Bone marrow (tissue), 2 donors: Measurements from ENCODE around the gene MYO9A.

Experiments used
- DNase-seq, 2 donors: peaks; one replicate each; lab custom pipeline; 2025; lab: John Stamatoyannopoulos, UW

MYO9A gene

GRCh38 chr15:71853543-71853942, 264.4 kb downstream of the MYO9A start:
- no peak for DNase-seq

DNA sequence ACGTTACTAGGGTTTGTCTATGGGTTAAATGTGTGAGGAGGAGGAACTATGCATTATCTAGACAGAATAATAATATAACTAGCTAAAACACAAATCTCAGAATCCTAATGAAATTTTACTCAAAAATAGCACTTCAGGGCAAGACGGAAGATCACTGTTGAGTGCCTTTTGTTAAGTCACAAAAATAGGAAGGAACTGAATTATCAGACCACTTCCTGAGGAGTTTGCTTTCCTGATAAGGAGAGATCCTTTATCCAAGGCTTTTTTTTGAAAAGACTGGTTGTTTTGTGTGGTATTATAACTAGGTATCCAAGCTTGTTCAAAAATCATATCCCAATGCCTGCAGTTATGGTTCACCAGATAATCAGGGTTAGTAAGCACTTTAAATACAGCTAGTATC, 273.0 kb downstream of the MYO9A start:
- DNase-seq: no peak

- DNase-seq: no peak
Measured at GRCh38 chr15:71841563-71841962, 276.4 kb downstream of the MYO9A start.

- no peak for DNase-seq
Measured at GRCh38 chr15:71830981-71831380, 287.0 kb downstream of the MYO9A start.

- no peak for DNase-seq
Measured at GRCh38 chr15:71826196-71826595, 291.8 kb downstream of the MYO9A start.

GRCh38 chr15:71825021-71825730, 292.8 kb downstream of the MYO9A start:
- DNase-seq: no peak

DNA sequence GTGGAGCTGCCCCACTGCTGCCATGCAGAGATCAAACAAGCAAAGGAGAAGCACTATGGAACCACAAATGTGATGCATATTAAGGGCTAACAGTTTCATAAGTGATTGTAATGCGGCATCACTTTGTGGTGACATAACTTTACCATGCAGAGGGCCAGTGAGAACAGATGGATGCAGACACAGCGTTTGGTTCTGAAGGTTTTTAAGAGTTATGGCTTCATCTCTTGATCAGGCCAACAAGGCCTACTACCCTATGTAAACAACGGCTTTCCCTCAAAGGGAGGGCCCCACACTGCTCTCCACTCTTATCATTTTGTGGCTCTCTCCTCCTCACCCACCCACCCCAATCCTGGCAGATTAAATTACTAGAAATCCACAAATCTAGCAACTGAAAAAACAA, 294.1 kb downstream of the MYO9A start:
- DNase-seq: no peak

- DNase-seq: peak in 1 of 2 donors; percentile 2
Measured at GRCh38 chr15:71822890-71823630, 294.9 kb downstream of the MYO9A start.

DNA sequence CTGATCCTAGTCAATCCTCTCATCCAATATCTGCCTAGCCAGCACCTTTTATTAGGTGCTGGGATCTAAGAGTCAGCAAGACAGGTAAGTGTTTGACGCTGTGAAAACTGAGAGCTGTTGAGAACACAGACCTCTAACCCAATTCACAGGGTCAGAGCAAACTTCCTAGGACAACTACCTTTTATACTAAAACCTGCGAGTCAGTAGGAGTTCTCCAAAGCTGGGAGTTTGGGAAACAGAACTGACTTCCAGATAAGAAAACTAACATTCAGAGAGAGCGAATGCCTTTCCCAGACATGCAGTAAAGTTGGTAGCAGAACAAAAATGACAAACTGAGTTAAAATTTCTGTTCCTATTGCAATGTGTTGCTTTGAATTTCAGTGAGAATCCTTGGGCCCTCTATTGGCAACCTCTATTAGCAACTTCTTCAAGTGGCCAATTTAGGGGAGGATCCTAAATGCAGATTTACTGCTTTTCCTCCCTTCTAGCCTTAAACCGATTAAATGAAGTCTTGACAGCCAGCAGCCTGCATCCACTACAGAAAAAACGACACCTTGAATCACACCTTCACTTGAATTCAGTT, 296.3 kb downstream of the MYO9A start:
- DNase-seq: no peak

- no peak for DNase-seq
Measured at GRCh38 chr15:71820127-71820526, 297.8 kb downstream of the MYO9A start.

DNA sequence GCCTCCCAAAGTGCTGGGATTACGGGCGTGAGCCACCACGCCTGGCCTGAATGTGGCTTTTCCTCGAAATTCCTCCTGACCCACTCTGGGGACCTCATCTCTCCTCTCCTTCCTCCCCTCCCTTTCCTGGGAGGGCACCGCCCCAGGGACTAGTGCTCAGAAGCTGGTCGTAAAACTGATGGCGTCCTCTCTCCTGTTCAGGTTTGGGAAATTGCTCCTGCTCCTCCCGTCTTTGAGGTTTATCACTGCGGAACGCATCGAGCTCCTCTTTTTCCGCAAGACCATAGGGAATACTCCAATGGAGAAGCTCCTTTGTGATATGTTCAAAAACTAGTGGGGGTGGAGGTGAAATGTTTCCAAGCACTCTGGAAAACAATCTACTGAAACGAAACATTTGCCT, 300.6 kb downstream of the MYO9A start:
- DNase-seq: no peak

- no peak for DNase-seq
Measured at GRCh38 chr15:71815301-71815700, 302.6 kb downstream of the MYO9A start.

DNA sequence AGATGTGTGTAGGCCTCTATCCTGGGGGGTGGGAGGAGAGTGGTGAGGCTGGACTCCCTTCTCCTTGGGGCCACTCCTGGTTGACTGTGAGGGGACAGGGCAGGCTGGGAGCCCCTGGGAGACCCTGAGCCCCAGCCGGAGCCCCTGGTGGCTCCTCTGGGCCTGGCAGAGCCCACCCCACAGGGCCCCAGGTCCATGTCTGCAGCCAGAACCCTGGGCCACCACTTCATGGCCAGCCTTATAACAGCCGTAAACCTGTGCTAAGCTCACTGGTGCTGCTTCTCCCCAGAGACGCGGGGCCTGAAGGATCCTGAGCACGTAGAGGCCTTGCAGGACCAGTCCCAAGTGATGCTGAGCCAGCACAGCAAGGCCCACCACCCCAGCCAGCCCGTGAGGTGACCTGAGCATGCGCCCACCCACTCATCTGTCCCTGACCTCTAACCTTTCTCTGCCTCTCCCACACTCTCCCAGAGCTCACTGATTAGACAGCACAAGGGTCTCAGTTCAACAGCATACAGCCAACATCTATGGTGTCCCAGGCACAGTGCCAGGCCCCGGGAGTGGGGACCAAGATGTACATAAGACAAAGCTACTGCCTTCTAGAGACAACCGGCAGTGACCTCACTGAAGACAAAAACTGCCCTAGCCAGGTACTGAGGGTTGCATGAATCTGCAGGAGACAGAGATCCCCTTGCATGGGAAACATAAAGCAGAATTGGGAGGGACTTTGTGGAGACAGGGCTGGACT, 304.1 kb downstream of the MYO9A start:
- no peak for DNase-seq

GRCh38 chr15:71812966-71813722, 304.8 kb downstream of the MYO9A start:
- no peak for DNase-seq

DNA sequence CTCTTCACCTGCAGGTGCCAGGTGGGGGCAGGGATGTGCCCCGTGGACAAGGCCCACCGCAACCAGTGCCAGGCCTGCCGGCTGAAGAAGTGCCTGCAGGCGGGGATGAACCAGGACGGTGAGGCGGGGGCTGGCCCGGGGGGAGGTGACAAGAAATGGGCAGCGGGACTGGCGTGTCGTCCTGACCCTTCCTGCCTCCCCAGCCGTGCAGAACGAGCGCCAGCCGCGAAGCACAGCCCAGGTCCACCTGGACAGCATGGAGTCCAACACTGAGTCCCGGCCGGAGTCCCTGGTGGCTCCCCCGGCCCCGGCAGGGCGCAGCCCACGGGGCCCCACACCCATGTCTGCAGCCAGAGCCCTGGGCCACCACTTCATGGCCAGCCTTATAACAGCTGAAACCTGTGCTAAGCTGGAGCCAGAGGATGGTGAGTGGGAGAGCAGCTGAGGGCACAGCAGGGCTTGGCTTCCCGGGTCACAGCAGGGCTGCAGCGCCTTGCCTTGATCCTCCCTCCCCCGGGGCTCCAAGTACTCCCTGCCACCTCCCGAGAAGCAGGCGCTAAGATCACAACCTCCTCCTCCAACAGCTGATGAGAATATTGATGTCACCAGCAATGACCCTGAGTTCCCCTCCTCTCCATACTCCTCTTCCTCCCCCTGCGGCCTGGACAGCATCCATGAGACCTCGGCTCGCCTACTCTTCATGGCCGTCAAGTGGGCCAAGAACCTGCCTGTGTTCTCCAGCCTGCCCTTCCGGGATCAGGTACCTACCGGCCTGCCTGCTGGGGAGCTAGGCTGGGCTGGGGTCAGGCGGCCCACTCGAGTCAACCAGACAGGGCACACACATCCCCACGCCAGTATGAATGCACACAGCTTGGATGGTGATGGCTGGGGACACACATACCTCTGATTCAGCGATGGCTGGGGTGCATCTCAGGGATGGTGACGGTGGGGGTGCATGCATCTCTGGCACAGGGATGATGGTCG, 305.9 kb downstream of the MYO9A start:
- DNase-seq: no peak

DNA sequence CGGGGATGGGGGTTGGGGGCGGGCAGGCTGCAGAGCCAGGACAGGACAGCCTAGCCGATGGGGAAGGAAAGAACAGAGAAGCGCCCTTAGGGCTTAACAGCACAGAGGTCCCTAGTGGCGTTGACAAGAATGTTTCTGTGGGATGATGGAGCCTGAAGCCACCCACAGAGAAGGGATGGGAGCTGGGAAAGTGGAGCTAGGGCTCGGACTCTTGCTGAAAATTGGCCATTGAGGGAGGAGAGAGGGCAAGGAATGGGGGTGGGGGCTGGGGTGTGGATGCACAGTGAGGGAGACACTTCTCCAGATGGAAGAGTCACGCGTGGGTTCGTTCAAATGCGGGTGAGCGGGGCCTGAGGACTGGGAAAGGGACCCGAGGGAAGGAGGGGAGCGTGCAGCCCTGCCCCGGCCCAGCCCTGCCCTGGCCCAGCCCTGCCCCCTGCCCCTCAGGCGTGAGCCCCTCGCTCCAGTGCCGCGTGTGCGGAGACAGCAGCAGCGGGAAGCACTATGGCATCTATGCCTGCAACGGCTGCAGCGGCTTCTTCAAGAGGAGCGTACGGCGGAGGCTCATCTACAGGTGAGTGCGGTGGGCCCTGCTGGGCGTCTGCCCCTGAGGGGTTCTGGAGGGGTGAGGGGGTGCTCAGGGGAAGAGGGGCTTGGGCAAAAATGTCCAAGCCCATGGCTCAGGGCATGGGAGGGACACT, 306.8 kb downstream of the MYO9A start:
- DNase-seq: no peak

DNA sequence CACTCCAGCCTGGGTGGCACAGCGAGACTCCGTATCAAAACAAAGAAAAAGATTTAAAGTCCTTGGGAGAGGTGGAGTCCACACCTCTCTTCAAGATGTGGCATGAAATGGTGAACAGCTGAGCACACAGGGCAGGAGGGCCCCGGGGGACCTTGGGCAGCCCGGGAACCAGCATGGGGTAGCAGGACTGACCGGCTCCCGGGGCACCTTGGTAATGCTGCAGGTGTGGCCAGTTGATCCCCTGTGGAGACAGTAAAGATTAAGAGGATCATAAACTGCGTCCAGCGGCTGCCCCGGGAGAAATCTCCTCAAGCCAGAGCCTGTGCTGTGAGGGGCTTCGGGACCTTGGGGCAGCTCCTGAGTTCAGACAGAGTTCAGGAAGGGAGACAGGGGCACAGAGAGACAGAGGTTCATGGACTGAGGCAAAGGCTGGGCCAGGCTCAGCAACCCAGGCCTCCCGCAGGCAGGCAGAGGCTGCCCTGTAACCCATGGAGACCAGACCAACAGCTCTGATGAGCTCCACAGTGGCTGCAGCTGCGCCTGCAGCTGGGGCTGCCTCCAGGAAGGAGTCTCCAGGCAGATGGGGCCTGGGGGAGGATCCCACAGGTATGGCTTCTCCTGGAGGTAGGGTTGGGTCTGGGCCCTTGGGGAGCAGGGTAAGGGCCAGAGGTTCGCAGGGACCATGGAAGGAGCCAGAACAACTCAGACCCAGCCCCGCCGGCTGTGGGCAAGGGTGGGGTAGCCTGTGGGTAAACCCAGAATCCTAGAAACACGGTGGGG, 307.5 kb downstream of the MYO9A start, which contains the start of gene NR2E3:
Gene NR2E3, plus strand, starts transcription at position 299 of the 780 bp plus-strand sequence. Its CDS starts 190 bp downstream, at position 489.
- no peak for DNase-seq

DNA sequence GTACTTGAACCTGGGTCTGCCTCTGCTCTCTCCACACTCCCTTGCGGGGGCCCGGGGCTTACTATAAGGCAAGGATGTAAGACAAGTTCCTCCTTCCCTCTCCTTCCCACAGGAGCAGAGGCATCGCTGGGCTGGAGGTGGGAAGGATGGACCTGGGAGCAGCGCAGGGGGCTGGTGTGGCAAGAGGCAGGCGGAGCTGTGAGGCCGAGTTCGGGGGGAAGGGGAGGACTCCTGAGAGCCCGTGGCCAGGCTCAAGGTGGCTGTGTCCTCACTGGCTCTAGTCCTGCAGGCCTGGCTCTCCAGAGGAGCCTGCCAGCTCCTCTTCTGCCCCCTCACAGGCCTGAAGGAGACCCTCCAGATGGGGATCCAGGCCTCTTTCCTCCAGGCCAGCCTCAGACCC, 308.6 kb downstream of the MYO9A start:
- no peak for DNase-seq
